Measurements from ENCODE around the gene ZBTB46. TPM values are rescaled to one million over a fixed set of nuclear protein-coding genes. Genes with fewer than 3 reads are reported as not detected.

ZBTB46 gene
- total RNA-seq, 2 donors from 2014 or later: 0.25 to 1.2 TPM

DNA sequence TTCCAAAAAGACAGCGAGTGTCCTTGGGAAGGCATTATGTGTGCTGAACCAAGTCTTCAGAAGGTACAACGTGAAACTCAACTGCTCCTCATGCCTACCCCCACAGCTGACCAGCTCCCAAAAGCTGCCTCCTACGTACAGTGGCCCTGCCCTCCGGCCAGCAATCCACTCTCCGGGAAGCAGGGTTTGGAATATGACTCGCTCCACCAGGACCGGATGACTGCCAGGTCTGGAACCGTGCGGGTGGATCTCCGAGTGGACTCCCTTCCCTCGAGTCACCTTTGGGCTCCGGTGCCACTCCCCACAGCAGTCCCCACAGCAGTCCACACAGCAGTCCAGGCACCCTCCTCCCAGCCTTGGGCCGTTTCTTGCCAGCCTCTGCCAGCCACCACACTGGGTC is 4.3 kb downstream of the ZBTB46 start:
- H3K4me3 Mint-ChIP-seq: no peak overlapping the region
- H3K9me3 Mint-ChIP-seq: no peaks in the 10 kb centered on the region
- H3K36me3 Mint-ChIP-seq: peaks cover 6% of the 10 kb centered on the region
- no peak for DNase-seq (ENCODE audit: low spot score)
- H3K27ac Mint-ChIP-seq: no peak overlapping the region
- H3K4me1 Mint-ChIP-seq (ENCODE audit: low read depth in 2 of 2): peaks cover 7 to 10% of the 10 kb centered on the region in 2 donors
- ATAC-seq: no peak
- peaks cover 25 to 32% of the 10 kb centered on the region in 2 donors for H3K27me3 Mint-ChIP-seq

GRCh38 chr20:63825331-63826118 is 5.5 kb downstream of the ZBTB46 start:
- Mint-ChIP-seq H3K36me3 (peaks cover 6% of the 10 kb centered on the region), H3K4me3 (no peak overlapping the region), H3K4me1 (ENCODE audit: low read depth in 2 of 2) (peaks cover 7 to 10% of the 10 kb centered on the region in 2 donors), H3K9me3 (no peaks in the 10 kb centered on the region), H3K27me3 (peaks cover 25 to 32% of the 10 kb centered on the region in 2 donors), H3K27ac (no peak overlapping the region)
- DNase-seq (ENCODE audit: low spot score) (no peak), ATAC-seq (no peak)

- Mint-ChIP-seq H3K4me1 (ENCODE audit: low read depth in 2 of 2) (no peaks in the 10 kb centered on the region), H3K27me3 (peaks cover 16% of the 10 kb centered on the region in 2 donors), H3K36me3 (no peaks in the 10 kb centered on the region), H3K27ac (no peak overlapping the region), H3K9me3 (no peaks in the 10 kb centered on the region), H3K4me3 (no peak overlapping the region)
- DNase-seq (ENCODE audit: low spot score): no peak
- ATAC-seq: no peak
Observed at GRCh38 chr20:63823691-63824311, 7.3 kb downstream of the ZBTB46 start.

GRCh38 chr20:63822276-63822696 is 8.8 kb downstream of the ZBTB46 start:
- ATAC-seq: no peak
- DNase-seq (ENCODE audit: low spot score): no peak
- Mint-ChIP-seq H3K27ac (no peak overlapping the region), H3K9me3 (no peaks in the 10 kb centered on the region), H3K4me3 (no peak overlapping the region), H3K36me3 (no peaks in the 10 kb centered on the region), H3K4me1 (ENCODE audit: low read depth in 2 of 2) (no peaks in the 10 kb centered on the region), H3K27me3 (peaks cover 12 to 16% of the 10 kb centered on the region in 2 donors)

DNA sequence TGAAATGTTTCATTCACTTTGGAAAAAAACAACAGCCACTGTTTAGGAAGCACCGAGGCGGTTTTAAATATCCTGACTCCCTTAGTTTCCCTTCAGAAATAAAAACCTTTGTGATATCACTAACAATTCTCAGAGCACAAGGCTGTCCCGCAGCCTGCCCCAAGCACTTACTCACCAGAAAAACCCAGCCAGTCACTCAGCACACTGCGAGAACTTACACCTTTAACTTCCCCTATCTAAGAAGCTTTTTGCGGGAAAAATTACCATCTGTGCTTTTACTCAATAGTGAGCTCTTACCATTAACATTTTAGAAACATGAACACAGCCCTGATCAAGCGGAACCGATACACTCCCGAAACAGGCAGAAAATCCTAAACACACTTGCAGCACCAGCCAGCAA is 9.3 kb downstream of the ZBTB46 start:
- H3K4me3 Mint-ChIP-seq: no peak overlapping the region
- no peaks in the 10 kb centered on the region for H3K4me1 Mint-ChIP-seq (ENCODE audit: low read depth in 2 of 2)
- H3K36me3 Mint-ChIP-seq: no peaks in the 10 kb centered on the region
- H3K27me3 Mint-ChIP-seq: peaks cover 12 to 16% of the 10 kb centered on the region in 2 donors
- no peak for DNase-seq (ENCODE audit: low spot score)
- H3K27ac Mint-ChIP-seq: no peak overlapping the region
- H3K9me3 Mint-ChIP-seq: no peaks in the 10 kb centered on the region
- ATAC-seq: no peak

- no peak for ATAC-seq
Observed at GRCh38 chr20:63819224-63819921, 11.7 kb downstream of the ZBTB46 start.

DNA sequence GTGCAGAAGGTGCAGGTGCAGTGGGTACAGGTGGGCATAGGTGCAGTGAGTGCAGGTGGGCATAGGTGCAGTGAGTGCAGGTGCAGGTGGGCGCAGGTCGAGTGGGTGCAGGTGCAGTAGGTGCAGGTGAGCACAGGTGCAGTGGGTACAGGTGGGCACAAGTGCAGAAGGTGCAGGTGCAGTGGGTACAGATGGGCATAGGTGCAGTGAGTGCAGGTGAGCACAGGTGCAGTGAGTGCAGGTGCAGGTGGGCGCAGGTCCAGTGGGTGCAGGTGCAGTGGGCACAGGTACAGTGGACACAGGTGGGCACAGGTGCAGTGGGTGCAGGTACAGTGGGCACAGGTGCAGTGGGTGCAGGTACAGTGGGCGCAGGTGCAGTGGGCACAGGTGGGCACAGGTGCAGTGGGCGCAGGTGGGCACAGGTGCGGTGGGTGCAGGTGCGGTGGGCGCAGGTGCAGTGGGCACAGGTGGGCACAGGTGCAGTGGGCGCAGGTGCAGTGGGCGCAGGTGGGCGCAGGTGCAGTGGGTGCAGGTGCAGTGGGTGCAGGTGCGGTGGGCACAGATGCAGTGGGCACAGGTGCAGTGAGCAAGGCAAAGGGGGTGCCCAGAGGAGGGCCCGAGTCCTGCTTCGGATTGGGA is 15.3 kb downstream of the ZBTB46 start:
- no peaks in the 10 kb centered on the region for H3K9me3 Mint-ChIP-seq
- no peaks in the 10 kb centered on the region for H3K27me3 Mint-ChIP-seq
- peak in 1 of 2 donors; percentile 25 for ATAC-seq

More at GRCh38 chr20:63819224-63819921, 11.7 kb downstream of the ZBTB46 start:
- Mint-ChIP-seq H3K27me3 (peaks cover 4 to 6% of the 10 kb centered on the region in 2 donors), H3K36me3 (no peaks in the 10 kb centered on the region), H3K9me3 (no peaks in the 10 kb centered on the region), H3K4me3 (no peak overlapping the region), H3K4me1 (ENCODE audit: low read depth in 2 of 2) (peaks cover 0 to 8% of the 10 kb centered on the region in 2 donors), H3K27ac (no peak overlapping the region)
- DNase-seq (ENCODE audit: low spot score): no peak

DNA sequence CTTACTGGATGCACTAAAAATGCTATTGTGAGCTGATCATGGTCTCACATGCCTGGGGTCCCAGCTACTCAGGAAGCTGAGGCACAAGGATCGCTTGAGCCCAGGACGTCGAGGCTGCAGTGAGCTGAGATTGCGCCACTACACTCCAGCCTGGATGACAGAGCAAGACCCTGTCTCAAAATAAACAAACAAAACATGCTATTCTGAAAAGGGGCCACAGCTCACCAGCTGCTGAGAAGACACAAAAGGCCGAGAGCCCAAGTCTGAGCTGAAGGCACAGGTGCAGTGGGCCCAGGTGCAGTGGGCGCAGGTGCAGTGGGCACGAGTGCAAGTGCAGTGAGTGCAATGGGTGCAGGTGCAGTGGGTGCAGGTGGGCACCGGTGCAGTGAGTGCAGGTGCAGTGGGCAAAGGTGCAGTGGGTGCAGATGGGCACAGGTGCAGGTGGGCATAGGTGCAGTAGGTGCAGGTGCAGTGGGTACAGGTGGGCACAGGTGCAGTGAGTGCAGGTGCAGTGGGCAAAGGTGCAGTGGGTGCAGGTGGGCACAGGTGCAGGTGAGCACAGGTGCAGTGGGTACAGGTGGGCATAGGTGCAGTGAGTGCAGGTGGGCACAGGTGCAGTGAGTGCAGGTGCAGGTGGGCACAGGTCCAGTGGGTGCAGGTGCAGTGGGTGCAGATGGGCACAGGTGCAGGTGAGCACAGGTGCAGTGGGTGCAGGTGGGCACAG is 16.0 kb downstream of the ZBTB46 start:
- no peaks in the 10 kb centered on the region for H3K36me3 Mint-ChIP-seq
- peak overlapping the region; percentile 38 to 60 for H3K27ac Mint-ChIP-seq
- DNase-seq (ENCODE audit: low spot score) (no peak), ATAC-seq (no peak)
- peaks cover 0 to 8% of the 10 kb centered on the region in 2 donors for H3K4me1 Mint-ChIP-seq (ENCODE audit: low read depth in 2 of 2)
- no peaks in the 10 kb centered on the region for H3K27me3 Mint-ChIP-seq
- H3K4me3 Mint-ChIP-seq: no peak overlapping the region
- H3K9me3 Mint-ChIP-seq: no peaks in the 10 kb centered on the region

More for the DNA sequence above, 15.3 kb downstream of the ZBTB46 start:
- Mint-ChIP-seq H3K4me1 (ENCODE audit: low read depth in 2 of 2) (peaks cover 0 to 8% of the 10 kb centered on the region in 2 donors), H3K27ac (peak overlapping the region in 1 of 2 donors; percentile 38), H3K36me3 (no peaks in the 10 kb centered on the region), H3K4me3 (no peak overlapping the region)
- no peak for DNase-seq (ENCODE audit: low spot score)

- DNase-seq (ENCODE audit: low spot score): no peak
- Mint-ChIP-seq H3K9me3 (no peaks in the 10 kb centered on the region), H3K27ac (no peak overlapping the region), H3K36me3 (no peaks in the 10 kb centered on the region), H3K27me3 (no peaks in the 10 kb centered on the region), H3K4me3 (no peak overlapping the region), H3K4me1 (ENCODE audit: low read depth in 2 of 2) (peaks cover 0 to 7% of the 10 kb centered on the region in 2 donors)
- ATAC-seq: peak; percentile 36 to 37
Observed at GRCh38 chr20:63811491-63811875, 19.6 kb downstream of the ZBTB46 start.

GRCh38 chr20:63810730-63811490 is 20.2 kb downstream of the ZBTB46 start:
- Mint-ChIP-seq H3K9me3 (no peaks in the 10 kb centered on the region), H3K36me3 (no peaks in the 10 kb centered on the region), H3K27ac (no peak overlapping the region), H3K4me1 (ENCODE audit: low read depth in 2 of 2) (peaks cover 0 to 4% of the 10 kb centered on the region in 2 donors), H3K4me3 (no peak overlapping the region), H3K27me3 (no peaks in the 10 kb centered on the region)
- no peak for DNase-seq (ENCODE audit: low spot score)
- ATAC-seq: peak in 1 of 2 donors; percentile 40

DNA sequence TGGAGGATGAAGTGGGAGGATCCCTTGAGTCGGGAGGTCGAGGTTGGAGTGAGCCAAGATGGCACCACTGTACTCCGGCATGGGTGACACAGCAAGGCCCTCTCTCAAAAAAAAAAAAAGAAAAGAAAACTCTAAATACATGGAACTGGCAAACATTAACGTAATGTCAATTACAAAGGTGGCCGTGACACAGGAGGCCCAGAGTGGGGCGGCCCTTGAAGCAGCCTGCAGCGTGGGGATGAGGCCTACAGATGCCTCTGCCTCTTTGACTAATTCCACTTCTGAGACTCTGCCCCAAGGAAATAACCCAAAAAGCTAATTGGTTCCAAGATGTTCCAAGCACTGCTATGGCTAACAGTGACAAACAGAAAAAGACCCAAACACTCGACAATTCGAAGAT is 21.2 kb downstream of the ZBTB46 start:
- Mint-ChIP-seq H3K36me3 (no peaks in the 10 kb centered on the region), H3K27ac (no peak overlapping the region), H3K4me3 (no peak overlapping the region), H3K4me1 (ENCODE audit: low read depth in 2 of 2) (peaks cover 0 to 2% of the 10 kb centered on the region in 2 donors), H3K27me3 (no peaks in the 10 kb centered on the region), H3K9me3 (no peaks in the 10 kb centered on the region)
- no peak for DNase-seq (ENCODE audit: low spot score)
- ATAC-seq: no peak

GRCh38 chr20:63808964-63809674 is 21.9 kb downstream of the ZBTB46 start:
- H3K36me3 Mint-ChIP-seq: no peaks in the 10 kb centered on the region
- no peak for ATAC-seq
- no peaks in the 10 kb centered on the region for H3K9me3 Mint-ChIP-seq
- no peak for DNase-seq (ENCODE audit: low spot score)
- no peak overlapping the region for H3K4me3 Mint-ChIP-seq
- no peak overlapping the region for H3K27ac Mint-ChIP-seq
- H3K4me1 Mint-ChIP-seq (ENCODE audit: low read depth in 2 of 2): no peaks in the 10 kb centered on the region
- no peaks in the 10 kb centered on the region for H3K27me3 Mint-ChIP-seq
